ENCODE measurements around the gene FTO.

DNA sequence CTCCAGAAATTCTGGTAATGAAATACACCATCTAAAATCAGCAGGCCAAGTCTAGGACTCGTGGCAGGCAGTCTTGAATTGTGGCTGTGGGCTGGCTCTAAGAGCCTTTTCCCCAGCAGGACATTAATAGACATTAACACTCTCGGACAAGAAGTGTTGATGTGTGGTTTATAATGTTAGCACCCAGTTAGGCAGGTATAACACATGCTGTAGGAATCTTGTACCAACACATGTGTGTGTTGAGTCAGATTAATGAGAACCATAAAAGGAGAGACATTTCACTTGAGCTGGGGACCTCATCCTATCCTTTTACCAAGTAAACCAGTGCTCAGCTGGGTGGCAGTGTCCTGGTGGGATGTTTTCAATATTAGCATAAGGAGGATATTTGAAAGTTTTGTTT lies 264.5 kb downstream of the FTO start:
- TF ChIP-seq CTCF (IDR thresholded peaks at IDR 0.05; ENCODE audit: poor library complexity, severe bottlenecking) (no peak), POLR2AphosphoS5 (IDR thresholded peaks at IDR 0.05) (no peak), MXI1 (conservative IDR thresholded peaks at IDR 0.05; ENCODE audit: poor library complexity, severe bottlenecking) (no peak)

All from neural cell (in vitro differentiated cells).